ENCODE data around the gene KHDC1L.
"Not testable (repeated sequence)": the region's sequence is repeated elsewhere in the genome, so short reads cannot be mapped to it uniquely, and the experiment has no call there.

Gene KHDC1L

DNA sequence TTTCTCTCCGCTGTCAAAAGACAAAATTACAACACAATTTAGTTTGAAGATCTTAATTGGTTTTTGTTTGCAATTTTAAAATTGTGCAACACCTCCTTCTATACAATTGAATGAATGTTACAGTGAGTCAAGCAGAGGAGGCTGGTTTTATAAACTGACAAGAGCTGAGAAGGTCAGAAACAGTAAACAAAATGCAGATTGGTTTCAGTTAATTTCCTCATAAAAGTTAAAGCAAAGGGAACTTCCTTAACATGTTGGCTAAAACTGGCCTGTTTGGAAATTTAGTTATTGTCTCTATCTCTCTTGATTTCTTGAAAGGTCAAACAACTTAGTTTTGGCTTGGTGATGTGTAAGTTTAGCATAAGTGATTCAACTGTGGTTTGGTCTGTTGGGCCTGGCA is 22.2 kb downstream of the KHDC1L start:
- DNase-seq = no peak

DNA sequence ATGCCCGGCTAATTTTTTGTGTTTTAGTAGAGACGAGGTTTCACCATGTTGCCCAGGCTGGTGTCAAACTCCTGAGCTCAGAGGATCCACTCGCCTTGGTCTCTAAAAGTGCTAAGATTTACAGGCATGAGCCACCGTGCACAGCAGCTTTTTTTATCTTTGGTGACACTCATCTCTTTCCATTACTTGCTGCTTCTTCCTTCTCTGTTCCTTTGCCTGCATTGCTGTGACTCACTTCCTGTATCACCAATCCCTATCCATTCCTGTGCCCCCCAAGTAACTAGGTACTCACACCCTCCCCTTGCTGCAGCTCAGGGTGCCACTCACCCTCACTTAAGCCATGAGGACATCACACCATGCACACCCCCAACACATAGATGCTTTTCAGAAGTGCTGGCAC is 24.6 kb downstream of the KHDC1L start:
- peak; percentile 48 for DNase-seq

DNA sequence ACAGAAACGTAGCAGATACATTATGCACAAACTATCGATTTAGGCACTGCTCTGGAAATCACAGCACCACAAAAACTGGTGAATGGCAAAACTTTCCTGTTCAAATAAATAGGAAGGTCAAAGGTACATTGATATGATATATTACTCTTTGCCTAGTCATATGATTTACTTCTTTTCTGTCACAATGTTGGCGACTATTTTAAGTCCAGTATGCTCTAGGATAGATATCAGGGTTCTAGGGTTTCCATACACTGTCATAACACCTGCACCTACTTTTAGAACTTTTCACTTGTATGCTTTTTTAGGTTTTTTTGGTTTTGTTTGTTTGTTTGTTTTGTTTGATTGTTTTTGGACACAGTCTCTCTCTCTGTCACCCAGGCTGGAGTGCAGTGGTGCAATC is 25.0 kb downstream of the KHDC1L start:
- DNase-seq = no peak

DNA sequence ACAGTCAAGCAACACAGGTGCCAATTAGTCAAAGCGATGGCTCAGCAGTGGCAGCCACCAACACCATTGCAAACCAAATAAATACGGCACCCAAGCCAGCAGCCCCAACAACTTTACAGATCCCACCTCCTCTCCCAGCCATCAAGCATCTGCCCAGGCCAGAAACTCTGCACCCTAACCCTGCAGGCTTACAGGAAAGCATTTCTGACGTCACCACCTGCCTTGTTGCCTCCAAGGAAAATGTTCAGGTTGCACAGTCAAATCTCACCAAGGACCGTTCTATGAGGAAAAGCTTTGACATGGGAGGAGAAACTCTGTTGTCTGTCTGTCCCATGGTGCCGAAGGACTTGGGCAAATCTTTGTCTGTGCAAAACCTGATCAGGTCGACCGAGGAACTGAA is 30.6 kb downstream of the KHDC1L start:
- no peak for DNase-seq

DNA sequence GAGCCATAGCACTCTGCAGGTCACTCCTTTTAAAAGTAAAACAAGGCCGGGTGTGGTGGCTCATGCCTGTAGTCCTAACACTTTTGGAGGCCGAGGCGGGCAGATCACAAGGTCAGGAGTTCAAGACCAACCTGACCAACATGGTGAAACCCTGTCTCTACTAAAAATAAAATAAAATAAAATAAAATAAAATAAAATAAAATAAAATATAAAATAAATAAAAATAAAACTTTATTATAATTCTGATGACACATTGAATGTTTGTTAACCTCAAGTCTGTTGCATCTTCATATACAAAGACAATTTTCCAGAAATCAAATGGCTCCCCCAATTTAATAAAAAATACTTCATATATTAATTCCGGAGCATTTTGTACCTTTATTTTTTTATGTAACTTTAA is 32.0 kb downstream of the KHDC1L start:
- not testable (repeated sequence) for DNase-seq

DNA sequence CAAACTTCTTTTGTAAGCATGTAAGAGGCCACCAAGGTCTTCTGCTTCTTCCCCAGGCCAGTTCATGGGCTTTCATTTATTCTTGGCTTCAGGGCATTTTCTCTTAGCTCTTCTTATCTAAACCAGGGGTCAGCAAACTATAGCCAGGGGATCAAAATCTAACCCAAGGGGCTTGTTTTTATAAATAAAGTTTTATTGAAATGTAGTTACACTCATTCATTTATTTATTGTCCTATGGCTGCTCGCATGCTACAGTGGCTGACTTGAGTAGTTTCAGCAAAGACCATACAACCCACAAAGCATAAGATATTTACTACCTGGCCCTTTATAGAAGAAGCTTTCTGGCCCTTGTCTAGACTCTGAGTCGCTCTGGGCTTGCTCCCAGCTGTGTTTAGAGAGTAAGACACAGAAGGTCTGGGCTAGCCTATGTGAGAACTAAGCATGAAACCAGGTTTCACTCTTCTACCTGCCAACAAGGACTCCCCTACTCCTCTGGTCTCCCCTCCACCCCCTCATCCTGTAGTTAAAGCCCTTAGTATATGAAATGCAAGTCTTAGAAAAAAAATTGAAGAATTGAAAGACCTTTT is 43.2 kb downstream of the KHDC1L start:
- no peak for DNase-seq

DNA sequence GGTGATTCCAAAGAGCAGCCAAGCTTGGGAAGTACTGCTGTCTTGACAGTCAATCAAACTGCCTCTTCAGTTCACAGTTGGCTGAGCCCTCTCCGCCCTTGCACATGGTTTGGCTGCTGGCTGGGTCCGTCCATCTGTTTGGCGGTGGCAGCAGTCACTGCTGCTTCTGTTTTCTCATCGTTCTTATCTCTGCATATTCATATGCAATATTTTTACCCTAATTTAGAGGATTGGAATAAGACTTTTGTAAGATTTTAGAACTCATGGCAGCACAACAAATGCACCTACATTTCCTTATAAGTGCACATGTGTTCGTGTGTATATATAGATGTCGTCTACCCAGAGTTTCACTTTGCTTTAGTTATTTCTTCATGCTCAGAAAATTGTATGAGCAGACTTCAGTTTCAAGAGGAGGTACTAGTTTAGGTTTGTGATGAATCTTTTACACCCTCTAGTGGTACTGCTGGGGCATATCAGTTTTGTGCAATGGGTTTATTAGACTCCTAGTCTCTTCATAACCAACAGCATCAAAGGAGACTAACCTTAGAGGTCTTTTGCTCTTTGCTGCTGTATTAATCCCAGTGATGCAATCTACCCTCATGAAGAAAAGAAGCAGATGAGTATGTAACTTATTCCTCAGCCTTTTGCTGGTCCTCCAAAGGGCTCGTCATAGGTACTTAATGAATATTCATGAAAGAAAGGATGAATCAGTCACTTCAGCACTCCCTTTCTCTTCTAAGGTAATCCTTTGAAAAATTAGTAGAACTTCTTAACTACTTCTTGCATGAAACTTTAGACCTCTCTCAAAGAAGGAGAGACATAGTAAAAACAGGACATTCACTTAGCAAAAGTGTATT is 44.3 kb downstream of the KHDC1L start:
- DNase-seq = peak; percentile 75

DNA sequence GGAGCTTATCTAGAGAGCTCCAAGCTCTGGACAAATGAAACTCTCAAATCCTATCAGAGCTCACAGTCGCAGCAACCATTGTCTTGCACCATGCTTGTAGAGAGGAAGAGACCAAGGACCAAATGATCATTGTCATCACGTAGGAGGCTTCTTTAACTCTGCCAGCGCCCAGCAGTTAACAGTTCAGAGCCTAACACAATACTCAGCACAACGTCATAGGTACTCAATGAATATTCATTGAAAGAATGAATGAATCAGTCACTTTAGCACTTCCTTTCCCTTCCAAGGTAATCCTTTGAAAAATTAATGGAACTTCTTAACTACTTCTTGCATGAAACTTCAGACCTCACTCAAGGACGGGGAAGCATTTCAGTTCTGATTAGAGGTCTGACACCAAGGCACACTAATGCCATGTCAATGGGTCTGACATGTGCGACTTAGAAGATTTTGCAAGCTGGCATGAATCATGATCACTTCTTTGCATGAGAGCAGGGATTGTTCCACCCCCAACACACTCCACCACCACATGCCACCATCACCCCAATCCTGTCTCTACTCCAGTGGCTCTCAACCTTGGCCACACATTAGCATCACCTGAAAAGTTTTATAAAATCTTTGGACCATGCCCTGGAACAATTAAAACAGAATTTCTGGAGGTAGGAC is 45.1 kb downstream of the KHDC1L start:
- peak; percentile 45 for DNase-seq

DNA sequence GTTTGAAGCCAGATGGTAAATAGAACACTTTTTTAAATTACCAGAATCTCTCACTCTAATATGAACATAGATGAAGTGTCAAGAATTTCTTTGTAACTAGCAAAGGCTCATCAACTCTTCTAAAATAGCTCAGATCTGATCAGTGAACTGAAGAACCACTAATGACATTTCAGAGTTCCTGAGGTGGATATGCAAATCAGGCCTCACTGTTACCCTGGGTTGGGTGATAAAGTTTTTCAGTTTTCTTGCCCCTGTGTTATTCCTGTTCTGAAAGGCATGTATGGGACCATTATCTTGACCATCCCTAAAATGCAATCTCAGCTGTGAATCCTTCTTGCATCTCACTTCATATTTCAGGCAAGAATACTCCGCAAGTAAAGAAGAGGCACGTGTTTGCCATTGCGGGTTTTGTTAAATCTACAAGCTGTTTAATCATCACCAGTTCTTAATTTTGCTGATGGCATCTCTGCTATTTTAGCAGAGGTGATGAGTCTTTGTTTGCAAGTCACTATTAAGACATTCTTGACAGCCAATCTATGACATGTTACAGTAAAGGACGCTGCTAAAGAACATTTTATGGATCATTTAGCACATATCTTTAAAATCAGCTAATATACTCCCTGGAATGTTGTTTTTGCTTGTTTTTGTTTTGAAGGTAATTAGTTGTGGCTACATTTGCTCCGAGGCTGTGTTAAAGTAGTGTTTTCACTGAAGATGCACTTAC is 47.9 kb downstream of the KHDC1L start:
- no peak for DNase-seq

DNA sequence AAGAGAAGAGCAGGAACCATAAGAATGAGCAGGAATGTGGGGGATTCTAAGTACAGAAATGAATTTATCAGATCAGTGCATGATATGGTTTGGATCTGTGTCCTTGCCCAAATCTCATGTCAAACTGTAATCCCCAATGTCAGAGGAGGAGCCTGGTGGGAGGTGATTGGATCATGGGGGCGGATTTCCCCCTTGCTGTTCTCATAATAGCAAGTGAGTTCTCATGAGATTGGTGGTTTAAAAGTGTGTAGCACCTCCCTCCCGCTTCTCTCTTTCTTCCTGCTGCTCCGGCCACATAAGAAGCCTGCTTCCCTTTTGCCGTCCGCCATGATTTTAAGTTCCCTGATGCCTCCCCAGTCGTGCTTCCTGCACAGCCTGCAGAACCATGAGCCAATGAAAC is 49.2 kb downstream of the KHDC1L start:
- DNase-seq = no peak

DNA sequence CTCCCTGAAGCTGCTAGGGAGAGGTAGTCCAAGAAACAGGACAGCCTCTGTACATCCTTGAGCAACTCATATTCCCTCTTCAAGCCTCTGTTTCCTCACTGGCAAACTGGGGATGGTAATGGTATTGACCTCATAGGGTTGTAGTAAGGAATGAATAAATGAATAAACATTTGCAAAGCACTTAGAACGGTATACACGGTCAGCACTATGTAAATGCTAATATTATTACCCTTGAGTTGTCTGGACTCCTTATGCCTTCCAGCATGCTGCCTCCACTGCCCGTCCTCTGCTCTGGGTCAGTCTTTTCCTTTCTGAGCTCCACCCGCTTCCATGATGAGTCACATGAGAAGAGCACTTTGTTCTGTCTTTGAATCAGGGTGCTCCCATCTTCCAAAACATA is 50.6 kb downstream of the KHDC1L start:
- DNase-seq = no peak
